ENCODE results near the gene HOXC12. TPM values are rescaled to one million over a fixed set of nuclear protein-coding genes. Genes with fewer than 3 reads are reported as not detected.

The HOXC12 gene
- total RNA-seq, 1 experiment from 2014 or later: not detected

- H3K4me3 ChIP-seq (ENCODE audit: insufficient read depth, low read depth, low read length): no peak overlapping the region
- DNase-seq: peak; percentile 75
- peaks cover 100% of the 10 kb centered on the region for H3K27me3 ChIP-seq (ENCODE audit: control insufficient read depth, insufficient read depth, low read length)
- no peaks in the 10 kb centered on the region for H3K36me3 ChIP-seq (replicated peaks; ENCODE audit: control insufficient read depth, insufficient read depth, low read length)
These were observed 4.9 kb upstream of the HOXC12 start for GRCh38 chr12:53949631-53950436.

GRCh38 chr12:53950437-53950773, 4.3 kb upstream of the HOXC12 start:
- H3K36me3 ChIP-seq (replicated peaks; ENCODE audit: control insufficient read depth, insufficient read depth, low read length): no peaks in the 10 kb centered on the region
- no peak overlapping the region for H3K4me3 ChIP-seq (ENCODE audit: insufficient read depth, low read depth, low read length)
- DNase-seq: no peak
- peaks cover 100% of the 10 kb centered on the region for H3K27me3 ChIP-seq (ENCODE audit: control insufficient read depth, insufficient read depth, low read length)

GRCh38 chr12:53950789-53951576, 3.7 kb upstream of the HOXC12 start:
- peak; percentile 65 for DNase-seq
- no peak overlapping the region for H3K4me3 ChIP-seq (ENCODE audit: insufficient read depth, low read depth, low read length)
- H3K36me3 ChIP-seq (replicated peaks; ENCODE audit: control insufficient read depth, insufficient read depth, low read length): no peaks in the 10 kb centered on the region
- peaks cover 100% of the 10 kb centered on the region for H3K27me3 ChIP-seq (ENCODE audit: control insufficient read depth, insufficient read depth, low read length)

GRCh38 chr12:53951577-53952334, 2.9 kb upstream of the HOXC12 start:
- DNase-seq: peak; percentile 80
- Histone ChIP-seq H3K4me3 (ENCODE audit: insufficient read depth, low read depth, low read length) (no peak overlapping the region), H3K27me3 (ENCODE audit: control insufficient read depth, insufficient read depth, low read length) (peaks cover 100% of the 10 kb centered on the region), H3K36me3 (replicated peaks; ENCODE audit: control insufficient read depth, insufficient read depth, low read length) (no peaks in the 10 kb centered on the region)

- Histone ChIP-seq H3K36me3 (replicated peaks; ENCODE audit: control insufficient read depth, insufficient read depth, low read length) (no peaks in the 10 kb centered on the region), H3K4me3 (ENCODE audit: insufficient read depth, low read depth, low read length) (no peak overlapping the region), H3K27me3 (ENCODE audit: control insufficient read depth, insufficient read depth, low read length) (peaks cover 100% of the 10 kb centered on the region)
- DNase-seq: peak; percentile 82
These were observed 2.4 kb upstream of the HOXC12 start for GRCh38 chr12:53952335-53952694.

- H3K36me3 ChIP-seq (replicated peaks; ENCODE audit: control insufficient read depth, insufficient read depth, low read length): no peaks in the 10 kb centered on the region
- peak; percentile 83 for DNase-seq
- peaks cover 100% of the 10 kb centered on the region for H3K27me3 ChIP-seq (ENCODE audit: control insufficient read depth, insufficient read depth, low read length)
- no peak overlapping the region for H3K4me3 ChIP-seq (ENCODE audit: insufficient read depth, low read depth, low read length)
These were observed 1.6 kb upstream of the HOXC12 start for GRCh38 chr12:53952871-53953734.

- no peak overlapping the region for H3K4me3 ChIP-seq (ENCODE audit: insufficient read depth, low read depth, low read length)
- no peak for DNase-seq
- H3K27me3 ChIP-seq (ENCODE audit: control insufficient read depth, insufficient read depth, low read length): peaks cover 100% of the 10 kb centered on the region
- H3K36me3 ChIP-seq (replicated peaks; ENCODE audit: control insufficient read depth, insufficient read depth, low read length): no peaks in the 10 kb centered on the region
These were observed 641 bp upstream of the HOXC12 start for GRCh38 chr12:53953831-53954693.

GRCh38 chr12:53955036-53955775, 503 bp downstream of the HOXC12 start:
- Histone ChIP-seq H3K36me3 (replicated peaks; ENCODE audit: control insufficient read depth, insufficient read depth, low read length) (no peaks in the 10 kb centered on the region), H3K27me3 (ENCODE audit: control insufficient read depth, insufficient read depth, low read length) (peaks cover 100% of the 10 kb centered on the region), H3K4me3 (ENCODE audit: insufficient read depth, low read depth, low read length) (no peak overlapping the region)
- peak; percentile 77 for DNase-seq

GRCh38 chr12:53955776-53956250, 1.1 kb downstream of the HOXC12 start:
- Histone ChIP-seq H3K4me3 (ENCODE audit: insufficient read depth, low read depth, low read length) (no peak overlapping the region), H3K27me3 (ENCODE audit: control insufficient read depth, insufficient read depth, low read length) (peaks cover 100% of the 10 kb centered on the region), H3K36me3 (replicated peaks; ENCODE audit: control insufficient read depth, insufficient read depth, low read length) (no peaks in the 10 kb centered on the region)
- DNase-seq: no peak

- DNase-seq: no peak
- peaks cover 100% of the 10 kb centered on the region for H3K27me3 ChIP-seq (ENCODE audit: control insufficient read depth, insufficient read depth, low read length)
These were observed 1.7 kb downstream of the HOXC12 start for GRCh38 chr12:53956251-53956887.

GRCh38 chr12:53956914-53957536, 2.3 kb downstream of the HOXC12 start:
- Histone ChIP-seq H3K27me3 (ENCODE audit: control insufficient read depth, insufficient read depth, low read length) (peaks cover 100% of the 10 kb centered on the region), H3K4me3 (ENCODE audit: insufficient read depth, low read depth, low read length) (no peak overlapping the region), H3K36me3 (replicated peaks; ENCODE audit: control insufficient read depth, insufficient read depth, low read length) (no peaks in the 10 kb centered on the region)
- no peak for DNase-seq

More at GRCh38 chr12:53956251-53956887, 1.7 kb downstream of the HOXC12 start:
- Histone ChIP-seq H3K36me3 (replicated peaks; ENCODE audit: control insufficient read depth, insufficient read depth, low read length) (no peaks in the 10 kb centered on the region), H3K4me3 (ENCODE audit: insufficient read depth, low read depth, low read length) (no peak overlapping the region)

GRCh38 chr12:53958128-53958527, 3.4 kb downstream of the HOXC12 start:
- Histone ChIP-seq H3K4me3 (ENCODE audit: insufficient read depth, low read depth, low read length) (no peak overlapping the region), H3K27me3 (ENCODE audit: control insufficient read depth, insufficient read depth, low read length) (peaks cover 100% of the 10 kb centered on the region), H3K36me3 (replicated peaks; ENCODE audit: control insufficient read depth, insufficient read depth, low read length) (no peaks in the 10 kb centered on the region)
- no peak for DNase-seq

All from H7 (cell line).